BJ (cell line): ENCODE data around the gene KCNIP3. TPM values are rescaled to one million over a fixed set of nuclear protein-coding genes. Genes with fewer than 3 reads are reported as not detected.

Source experiments
- CTCF ChIA-PET: fragments of 350-600 bp; formaldehyde crosslinking; extraction: SDS; loops from one replicate; lab custom pipeline; 2021; ENCODE audit warnings: antibody characterized with exemption, inconsistent platforms; lab: Yijun Ruan, JAX
- POLR2A ChIA-PET: fragments of 300-600 bp; sonication (Branson Sonifier 250); formaldehyde crosslinking; extraction: SDS; loops from one replicate; lab custom pipeline; 2021; ENCODE audit warnings: antibody characterized with exemption; lab: Charles Lee
- DNase-seq: peaks from one replicate; pipeline ENCODE4 v3.0.0-alpha.2; 2011; ENCODE audit warnings: low read depth
- H3K27me3 ChIP-seq: 2 replicates; pipeline ENCODE4 v1.6.0; 2011; ENCODE audit warnings: low read length; ENCODE audit not compliant: control insufficient read depth, insufficient read depth
- H3K36me3 ChIP-seq: 2 replicates; pipeline ENCODE4 v1.5.1; 2011; ENCODE audit warnings: low read length; ENCODE audit not compliant: control insufficient read depth, insufficient read depth
- H3K4me3 ChIP-seq: 2 replicates; pipeline ENCODE4 v1.5.1; 2011; ENCODE audit warnings: low read depth, mild to moderate bottlenecking, control low read depth, low read length
- polyA plus RNA-seq: library from polyadenylated mRNA; depleted of rRNA; stranded (reverse); fragments of >200 nt; gene quantifications from 2 replicates; pipeline ENCODE4 v1.2.3, GENCODE V29; 2011
- TF ChIP-seq, protein P1 (sequence below): IDR thresholded peaks from 2 replicates; pipeline ENCODE4 v1.5.1; 2011; ENCODE audit warnings: low read depth, mild to moderate bottlenecking, control low read depth, inconsistent platforms, low read length, moderate library complexity; ENCODE audit not compliant: insufficient read depth

The KCNIP3 gene
- polyA plus RNA-seq, 1 experiment = 4.1 TPM

GRCh38 chr2:95331606-95332005 lies 34.5 kb downstream of the KCNIP3 start:
- no peaks in the 10 kb centered on the region for H3K27me3 ChIP-seq
- TF ChIP-seq, protein P1, sequence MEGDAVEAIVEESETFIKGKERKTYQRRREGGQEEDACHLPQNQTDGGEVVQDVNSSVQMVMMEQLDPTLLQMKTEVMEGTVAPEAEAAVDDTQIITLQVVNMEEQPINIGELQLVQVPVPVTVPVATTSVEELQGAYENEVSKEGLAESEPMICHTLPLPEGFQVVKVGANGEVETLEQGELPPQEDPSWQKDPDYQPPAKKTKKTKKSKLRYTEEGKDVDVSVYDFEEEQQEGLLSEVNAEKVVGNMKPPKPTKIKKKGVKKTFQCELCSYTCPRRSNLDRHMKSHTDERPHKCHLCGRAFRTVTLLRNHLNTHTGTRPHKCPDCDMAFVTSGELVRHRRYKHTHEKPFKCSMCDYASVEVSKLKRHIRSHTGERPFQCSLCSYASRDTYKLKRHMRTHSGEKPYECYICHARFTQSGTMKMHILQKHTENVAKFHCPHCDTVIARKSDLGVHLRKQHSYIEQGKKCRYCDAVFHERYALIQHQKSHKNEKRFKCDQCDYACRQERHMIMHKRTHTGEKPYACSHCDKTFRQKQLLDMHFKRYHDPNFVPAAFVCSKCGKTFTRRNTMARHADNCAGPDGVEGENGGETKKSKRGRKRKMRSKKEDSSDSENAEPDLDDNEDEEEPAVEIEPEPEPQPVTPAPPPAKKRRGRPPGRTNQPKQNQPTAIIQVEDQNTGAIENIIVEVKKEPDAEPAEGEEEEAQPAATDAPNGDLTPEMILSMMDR = no peak
- POLR2A ChIA-PET = no interaction called here
- no peaks in the 10 kb centered on the region for H3K36me3 ChIP-seq
- CTCF ChIA-PET = interaction anchor here (2.2 to 5.2 kb wide), 2 partner anchors 14 to 16 kb away, joined by 12 to 29 read pairs; no protein-coding TSS in a partner anchor
- DNase-seq = no peak
- no peak overlapping the region for H3K4me3 ChIP-seq

DNA sequence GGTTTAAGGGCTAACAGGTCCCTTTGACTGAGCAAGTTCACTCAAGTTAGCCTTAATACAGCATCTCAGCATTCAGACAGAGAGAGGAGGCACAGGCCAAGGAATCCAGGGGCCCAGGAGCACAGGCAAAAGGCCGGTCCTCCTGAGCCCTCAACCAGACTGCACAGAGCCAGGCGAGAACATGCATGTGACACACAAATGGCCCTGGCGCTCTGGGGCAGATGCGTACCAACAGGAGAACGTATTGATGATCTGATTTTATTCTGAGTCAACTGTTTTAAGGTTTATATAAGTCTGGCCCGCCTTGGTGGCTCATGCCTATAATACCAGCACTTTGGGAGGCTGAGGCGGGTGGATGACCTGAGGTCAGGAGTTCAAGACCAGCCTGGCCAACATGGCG lies 34.9 kb downstream of the KCNIP3 start:
- no peak for DNase-seq
- TF ChIP-seq, protein P1 = no peak
- Histone ChIP-seq H3K4me3 (no peak overlapping the region), H3K36me3 (no peaks in the 10 kb centered on the region), H3K27me3 (no peaks in the 10 kb centered on the region)
- ChIA-PET POLR2A (no interaction called here), CTCF (no interaction called here)

DNA sequence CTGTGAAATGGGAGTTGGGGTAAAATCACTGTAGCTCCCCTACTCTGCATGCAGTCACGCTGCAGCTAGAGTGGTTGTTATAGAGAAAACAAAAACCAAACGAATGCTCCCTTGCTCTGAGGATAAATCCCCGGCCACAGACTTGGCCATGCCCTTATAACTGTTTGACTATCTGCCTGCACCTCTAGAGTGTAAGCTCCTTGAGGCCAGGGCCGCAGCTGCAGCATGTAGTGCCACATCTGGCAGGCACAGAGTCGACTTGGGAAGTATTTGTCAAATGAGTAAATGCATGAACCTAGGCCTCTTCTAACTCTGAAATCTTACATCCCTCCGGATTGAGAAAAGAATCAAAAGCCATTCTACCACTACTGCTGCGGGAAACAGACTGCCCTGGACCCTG lies 35.9 kb downstream of the KCNIP3 start:
- ChIA-PET POLR2A (no interaction called here), CTCF (interaction anchor here (1.8 to 4.4 kb wide), 2 partner anchors 12 to 17 kb away, joined by 7 to 31 read pairs; no protein-coding TSS in a partner anchor)
- H3K27me3 ChIP-seq = no peaks in the 10 kb centered on the region
- DNase-seq = no peak
- H3K36me3 ChIP-seq = no peaks in the 10 kb centered on the region
- no peak overlapping the region for H3K4me3 ChIP-seq
- TF ChIP-seq, protein P1 = no peak

DNA sequence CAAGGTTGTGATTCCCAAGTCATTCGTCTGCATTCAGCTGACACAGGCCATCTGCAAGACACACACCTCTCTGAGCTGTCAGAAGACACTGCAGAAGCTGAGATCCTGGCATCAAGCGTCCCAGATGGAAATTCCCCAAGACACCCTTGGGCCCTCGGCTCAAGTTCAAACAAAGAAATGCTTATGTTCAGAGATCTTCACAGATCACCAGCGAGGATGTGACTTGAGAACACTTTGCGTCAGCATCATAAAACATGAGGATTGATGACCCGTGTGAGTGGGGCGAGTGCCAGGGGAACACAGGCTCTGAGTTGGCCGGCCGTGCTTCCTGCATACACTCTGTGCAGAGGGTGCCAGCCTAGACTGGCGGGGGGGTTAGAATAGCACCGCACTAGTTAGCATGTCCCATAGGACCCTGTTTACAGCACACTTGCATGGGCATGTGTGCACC lies 36.8 kb downstream of the KCNIP3 start:
- Histone ChIP-seq H3K4me3 (no peak overlapping the region), H3K27me3 (no peaks in the 10 kb centered on the region), H3K36me3 (no peaks in the 10 kb centered on the region)
- POLR2A ChIA-PET = interaction anchor here (0.8 kb wide), 1 partner anchor 11 kb away, joined by 3 read pairs; no protein-coding TSS in a partner anchor
- CTCF ChIA-PET = interaction anchor here (1.0 to 4.4 kb wide), 5 partner anchors 9 to 102 kb away, joined by 3 to 31 read pairs (median 7); no protein-coding TSS in a partner anchor
- TF ChIP-seq, protein P1 = no peak
- peak; percentile 97 for DNase-seq

- no peak for DNase-seq
- no peaks in the 10 kb centered on the region for H3K27me3 ChIP-seq
- TF ChIP-seq, protein P1 = no peak
- no peak overlapping the region for H3K4me3 ChIP-seq
- CTCF ChIA-PET = interaction anchor here (0.7 to 4.4 kb wide), 5 partner anchors 8 to 142 kb away, joined by 3 to 31 read pairs (median 7); no protein-coding TSS in a partner anchor
- no peaks in the 10 kb centered on the region for H3K36me3 ChIP-seq
- POLR2A ChIA-PET = no interaction called here
Measured at GRCh38 chr2:95334916-95335641, 37.9 kb downstream of the KCNIP3 start.
